GM18508 (cell line): ENCODE measurements around the gene ECE1.
"Not testable (repeated sequence)": the region's sequence is repeated elsewhere in the genome, so short reads cannot be mapped to it uniquely, and the experiment has no call there.

Experiments
- ATAC-seq: cut with Tn5 transposase; IDR thresholded peaks from one replicate; pipeline ENCODE4 v1.9.1; 2021; ENCODE audit warnings: moderate number of reproducible peaks; ENCODE audit not compliant: insufficient read depth, unreplicated experiment

ECE1 gene

DNA sequence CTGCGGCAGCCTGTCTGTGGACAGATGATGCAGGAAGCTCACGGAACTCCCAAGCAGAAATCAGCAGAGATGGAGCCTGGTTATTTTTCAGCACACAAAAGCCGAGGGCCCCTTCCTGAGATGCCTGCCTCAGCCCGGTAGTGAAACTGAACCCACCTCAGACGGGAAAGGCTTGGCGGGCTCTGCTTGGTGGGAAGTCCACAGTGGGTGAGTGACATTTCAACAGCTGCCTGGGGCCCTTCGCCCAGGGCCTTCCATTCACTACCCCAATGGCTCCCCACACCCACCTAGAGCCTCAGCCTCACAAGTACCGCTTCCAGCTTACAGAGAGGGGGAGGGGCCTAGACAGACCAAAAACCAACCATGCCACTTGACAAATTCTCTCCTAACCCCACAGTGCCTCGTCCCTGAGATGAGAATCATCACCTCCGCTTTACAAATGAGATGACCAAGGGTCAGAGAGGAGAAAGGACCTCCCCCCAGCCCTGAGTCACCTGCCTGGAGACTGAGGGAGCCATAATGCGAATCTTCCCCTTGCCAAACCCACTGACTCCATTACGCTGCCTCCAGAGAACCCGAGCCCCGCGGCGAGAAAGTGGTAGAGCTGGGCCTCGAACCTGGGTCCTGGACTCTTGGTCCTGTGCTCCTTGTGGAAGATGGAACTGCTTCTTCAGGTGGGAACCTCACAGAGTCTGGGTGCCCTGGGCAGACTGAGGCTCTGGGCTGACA lies 3.4 kb upstream of the ECE1 start:
- ATAC-seq = no peak

DNA sequence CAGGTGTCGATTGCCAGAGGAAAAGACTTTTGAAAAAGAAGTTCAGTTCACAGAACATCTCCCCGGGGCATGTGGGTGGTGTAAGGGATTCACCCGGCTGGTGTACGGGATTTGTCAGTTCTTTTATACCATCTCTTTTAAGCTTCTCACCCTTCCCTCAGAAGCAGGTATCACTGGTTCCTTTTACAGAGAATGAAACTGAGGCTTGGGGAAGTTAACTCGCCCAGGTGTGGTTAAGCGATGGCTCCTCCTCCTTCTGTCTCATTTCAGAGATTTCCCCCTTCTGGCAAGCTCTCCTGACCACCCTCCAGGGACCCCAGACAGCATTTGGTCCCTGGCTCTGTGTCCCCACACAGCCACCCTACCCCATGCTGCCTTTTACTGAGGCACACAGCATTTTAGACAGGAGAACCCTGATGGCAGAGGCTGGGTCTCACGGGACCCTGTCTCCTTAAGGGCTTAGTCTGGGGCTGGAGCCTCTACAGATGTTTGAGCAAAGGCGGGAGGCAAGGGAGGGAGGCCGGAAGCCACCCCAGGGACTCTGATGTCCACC lies 2.8 kb upstream of the ECE1 start:
- ATAC-seq = no peak

DNA sequence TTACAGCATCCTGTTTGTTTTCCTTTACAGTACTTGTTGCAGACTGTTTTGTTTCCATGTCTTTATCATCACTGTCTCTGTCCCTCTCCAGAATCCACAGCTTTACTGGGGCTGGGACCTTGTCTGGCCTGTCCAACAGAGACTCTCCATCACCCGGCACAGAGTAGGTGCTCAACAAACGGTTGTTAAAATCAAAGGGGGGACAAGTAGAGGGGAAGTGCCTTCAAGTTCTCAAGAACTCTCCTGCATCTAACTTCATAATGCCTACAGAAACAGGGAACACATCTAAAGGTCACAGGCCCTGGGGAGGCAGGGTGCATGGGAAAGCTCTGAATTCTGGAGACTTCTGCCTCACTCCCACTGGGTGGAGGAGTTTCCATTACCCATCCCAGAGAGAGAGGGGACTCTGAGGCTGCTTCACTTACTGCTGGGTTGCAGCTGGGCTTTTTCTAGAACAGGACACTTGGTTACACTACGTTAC lies 2.3 kb upstream of the ECE1 start:
- no peak for ATAC-seq

DNA sequence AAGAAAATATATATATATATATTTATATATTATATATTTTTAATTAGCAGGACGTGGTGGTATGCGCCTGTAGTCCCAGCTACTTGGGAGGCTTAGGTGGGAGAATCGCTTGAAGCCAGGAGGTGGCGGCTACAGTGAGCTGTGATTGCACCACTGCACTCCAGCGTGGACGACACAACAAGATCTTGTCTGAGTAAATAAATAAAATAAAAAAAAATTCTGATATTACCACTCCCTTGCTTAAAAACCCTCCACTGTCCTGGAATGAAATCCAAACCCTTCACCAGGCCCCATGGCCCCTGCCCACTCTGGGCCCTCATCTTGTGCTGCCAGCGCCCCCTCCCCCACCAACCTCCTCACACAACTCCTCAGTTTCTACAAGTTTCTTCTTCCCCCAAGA lies 1.7 kb upstream of the ECE1 start:
- ATAC-seq = no peak

DNA sequence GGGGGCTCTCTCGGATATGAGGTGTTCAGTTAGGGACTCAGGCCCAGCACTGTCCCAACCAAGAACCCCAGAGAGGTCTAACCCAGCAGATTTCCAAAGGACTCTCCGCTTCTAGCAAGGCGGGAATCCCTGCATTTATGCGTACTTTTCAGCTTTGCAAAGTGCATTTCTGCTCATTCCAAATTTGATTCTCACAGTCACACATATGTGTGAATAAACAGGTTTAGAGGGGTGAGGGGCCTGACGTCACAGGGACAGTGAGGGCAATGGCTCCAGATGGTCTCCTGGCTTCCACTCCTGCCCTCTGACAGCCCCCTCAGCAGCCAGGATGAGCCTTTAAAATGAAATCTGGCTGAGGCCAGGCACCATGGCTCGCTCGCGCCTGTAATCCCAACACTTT lies 921 bp upstream of the ECE1 start:
- no peak for ATAC-seq

DNA sequence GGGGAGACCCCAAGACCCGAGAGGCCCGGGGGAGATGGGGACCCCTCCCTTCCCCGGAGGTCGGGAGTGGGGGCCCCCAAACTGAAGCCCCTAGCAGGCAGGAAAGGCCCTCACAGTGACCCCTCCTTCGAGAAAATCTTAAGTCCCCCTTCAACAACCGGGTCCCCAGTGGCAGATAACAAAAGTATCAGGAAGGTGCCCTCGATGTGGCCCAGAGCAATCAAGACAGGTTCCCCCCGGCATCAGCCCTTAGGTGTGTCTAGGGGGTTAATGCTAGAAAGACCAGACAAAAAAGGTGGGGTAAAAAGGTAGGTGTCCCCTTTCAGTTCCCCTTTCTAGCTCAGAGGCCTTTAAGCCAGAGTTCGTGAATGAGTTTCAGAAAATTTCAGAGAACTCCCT lies 282 bp upstream of the ECE1 start:
- ATAC-seq = no peak

DNA sequence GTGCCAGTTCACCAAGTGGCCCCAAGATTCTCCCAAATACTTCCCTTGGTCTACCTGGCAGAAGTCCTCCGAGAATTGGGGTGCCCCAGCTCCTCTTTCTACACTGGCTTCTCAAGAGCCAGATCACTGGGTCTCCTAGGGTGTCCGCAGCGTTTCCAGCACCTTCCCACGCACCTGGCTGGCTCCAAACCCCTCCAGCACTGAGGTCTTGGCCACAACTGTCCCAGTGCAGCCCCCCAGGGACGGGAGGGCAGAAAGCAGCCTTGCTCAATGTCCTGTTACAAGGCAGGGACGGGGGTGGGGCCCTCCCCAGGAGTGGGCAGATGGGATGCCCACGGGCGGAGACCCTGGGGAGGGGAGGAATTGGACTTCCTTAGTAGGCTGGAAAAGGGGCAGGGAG lies 1.1 kb downstream of the ECE1 start:
- no peak for ATAC-seq

DNA sequence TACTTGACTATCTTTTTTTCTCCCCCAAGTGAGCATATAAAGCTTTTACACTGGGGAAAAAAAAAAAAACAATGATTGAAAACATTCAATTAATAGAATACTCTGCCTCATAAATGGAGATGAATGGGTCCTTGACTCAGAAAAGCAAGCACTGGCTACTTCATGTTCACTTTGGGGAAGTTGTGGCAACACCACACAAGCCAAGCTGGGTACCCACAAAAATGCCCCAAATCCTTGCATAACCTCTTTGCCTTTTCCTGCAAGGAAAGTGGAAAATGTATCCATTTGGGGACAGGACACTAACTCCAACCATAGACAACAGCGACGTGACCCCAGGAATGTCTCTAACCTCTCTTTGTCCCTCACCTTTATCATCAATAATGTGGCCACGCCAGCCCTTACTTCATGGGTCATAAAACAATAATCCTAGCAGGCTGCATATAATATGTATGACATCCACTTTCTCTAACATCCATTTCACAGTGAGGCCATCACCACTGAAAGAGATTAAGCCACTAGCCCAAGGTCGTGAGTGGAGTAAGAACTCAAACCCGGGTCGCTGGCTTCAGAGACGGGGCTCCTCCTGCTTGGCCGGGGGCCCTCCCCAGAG lies 2.3 kb downstream of the ECE1 start:
- ATAC-seq = no peak

DNA sequence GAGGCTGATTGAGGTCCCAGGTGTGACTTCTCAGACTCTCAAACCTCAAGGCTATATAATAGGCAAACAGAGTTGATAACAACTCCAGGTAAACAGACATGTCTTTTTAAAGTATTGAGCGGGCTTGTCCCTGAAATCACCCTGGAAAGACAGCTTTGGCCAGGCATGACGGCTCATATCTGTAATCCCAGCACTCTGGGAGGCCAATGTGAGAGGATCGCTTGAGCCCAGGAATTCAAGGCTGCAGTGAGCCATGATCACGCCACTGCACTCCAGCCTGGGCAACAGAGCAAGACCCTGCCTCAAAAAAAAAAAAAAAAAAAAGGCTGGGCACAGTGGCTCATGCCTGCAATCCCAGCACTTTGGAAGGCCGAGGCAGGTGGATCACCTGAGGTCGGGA lies 4.9 kb downstream of the ECE1 start:
- not testable (repeated sequence) for ATAC-seq

DNA sequence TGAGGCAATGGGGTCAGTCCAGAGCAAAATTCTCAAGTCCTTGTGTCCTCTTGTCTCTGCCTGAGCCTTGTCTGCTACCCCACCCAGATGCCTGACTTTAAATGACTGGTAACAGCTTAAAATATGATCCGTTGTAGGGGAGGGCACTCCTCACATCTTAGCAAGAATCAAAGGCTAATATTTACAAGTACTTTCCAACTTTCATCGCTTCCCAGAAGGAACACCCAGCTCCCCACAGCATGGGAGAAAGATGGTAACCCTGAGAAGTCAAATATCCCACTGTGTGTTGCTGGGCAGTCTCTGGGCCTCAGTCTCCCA lies 5.2 kb downstream of the ECE1 start:
- no peak for ATAC-seq

DNA sequence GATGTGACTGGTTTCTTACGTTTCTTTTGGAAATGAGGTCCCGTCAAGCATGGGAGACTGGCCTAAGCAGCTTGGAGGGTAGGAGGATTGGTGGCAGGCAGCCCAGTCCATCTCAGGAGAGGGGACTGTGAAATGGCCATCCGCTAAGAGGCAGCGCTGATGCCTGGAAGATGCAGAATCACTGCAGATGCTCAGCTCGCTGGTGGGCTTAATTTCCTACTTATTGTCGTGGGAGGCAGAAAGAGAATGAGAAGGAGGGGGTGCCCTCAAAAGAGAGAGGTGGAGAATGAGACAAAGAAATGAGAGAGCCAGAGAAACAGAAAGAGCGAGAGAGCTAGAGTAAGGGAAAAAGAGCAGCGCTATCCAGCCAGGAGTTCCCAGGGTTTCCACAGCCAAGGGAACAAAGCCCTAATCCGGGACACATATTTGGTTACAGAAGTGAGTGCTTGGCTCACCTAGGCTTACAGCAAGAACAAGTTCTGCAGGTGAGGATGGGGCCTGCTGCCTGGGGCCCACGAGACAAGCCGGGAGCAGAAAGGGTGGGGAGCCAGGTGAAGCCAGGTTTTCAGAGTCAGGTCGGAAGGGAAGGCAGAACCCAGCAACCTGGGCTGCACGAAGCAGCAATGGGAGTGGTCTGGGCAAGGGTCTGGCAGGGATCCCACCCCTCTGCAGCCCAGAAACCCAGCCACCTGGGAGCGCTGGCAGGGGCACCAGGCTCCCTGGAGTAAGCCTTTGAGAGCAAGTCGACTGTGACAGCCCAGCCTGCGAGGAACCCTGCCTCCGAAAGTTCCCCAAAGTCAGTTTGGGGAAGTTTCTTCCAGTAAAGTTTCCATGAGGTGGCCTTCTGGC lies 5.8 kb downstream of the ECE1 start:
- no peak for ATAC-seq

DNA sequence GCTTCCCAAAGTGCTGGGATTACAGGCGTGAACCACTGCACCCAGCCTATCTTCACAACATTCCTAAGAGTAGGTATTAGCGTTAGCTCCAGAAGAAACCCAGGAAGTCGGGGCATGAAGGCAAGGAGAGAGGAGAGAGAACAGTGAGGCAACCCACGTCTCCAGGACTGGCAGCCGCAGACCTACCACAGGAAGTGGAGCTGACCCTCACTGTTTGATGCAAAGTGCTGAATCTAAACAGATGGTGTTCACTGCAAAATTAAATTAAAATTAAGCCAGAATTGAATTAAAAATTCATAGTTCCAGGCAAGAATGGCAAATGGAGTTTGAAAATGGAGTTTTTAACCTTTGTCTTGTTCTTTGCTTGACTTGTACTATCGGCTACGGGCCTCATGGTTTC lies 6.7 kb downstream of the ECE1 start:
- no peak for ATAC-seq

DNA sequence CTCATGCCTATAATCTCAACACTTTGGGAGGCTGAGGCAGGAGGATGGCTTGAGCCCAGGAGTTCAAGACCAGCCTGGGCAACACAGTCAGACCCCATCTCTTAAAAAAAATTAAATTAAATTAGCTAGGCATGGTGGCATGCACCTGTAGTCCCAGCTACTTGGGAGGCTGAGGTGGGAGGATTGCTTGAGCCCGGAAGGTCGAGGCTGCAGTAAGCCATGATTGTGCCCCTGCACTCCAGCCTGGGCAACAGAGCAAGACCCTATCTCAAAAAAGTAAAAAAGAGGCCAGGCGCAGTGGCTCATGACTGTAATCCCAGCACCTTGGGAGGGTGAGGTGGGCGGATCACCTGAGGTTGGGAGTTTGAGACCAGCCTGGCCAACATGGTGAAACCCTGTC lies 8.2 kb downstream of the ECE1 start:
- ATAC-seq = not testable (repeated sequence)

DNA sequence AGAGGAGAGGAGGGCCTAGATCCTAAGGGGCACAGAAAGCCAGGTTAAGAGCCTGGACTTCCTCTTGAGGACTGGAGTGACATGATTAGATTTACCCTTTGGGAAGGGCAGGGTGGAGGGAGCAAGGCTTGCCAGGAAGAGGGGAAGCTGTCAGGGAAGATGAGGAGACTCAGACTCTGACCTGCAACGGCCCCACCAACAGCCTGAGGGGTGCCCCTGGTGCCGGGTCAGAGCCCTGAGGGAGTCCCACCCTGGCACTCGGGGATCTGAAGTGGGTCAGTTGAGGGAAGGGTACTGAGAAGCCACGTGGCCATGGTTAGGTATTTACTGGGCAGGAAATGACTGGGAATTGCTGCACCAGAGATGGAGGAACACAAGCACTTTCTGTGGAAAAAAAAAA lies 9.8 kb downstream of the ECE1 start:
- ATAC-seq = no peak

DNA sequence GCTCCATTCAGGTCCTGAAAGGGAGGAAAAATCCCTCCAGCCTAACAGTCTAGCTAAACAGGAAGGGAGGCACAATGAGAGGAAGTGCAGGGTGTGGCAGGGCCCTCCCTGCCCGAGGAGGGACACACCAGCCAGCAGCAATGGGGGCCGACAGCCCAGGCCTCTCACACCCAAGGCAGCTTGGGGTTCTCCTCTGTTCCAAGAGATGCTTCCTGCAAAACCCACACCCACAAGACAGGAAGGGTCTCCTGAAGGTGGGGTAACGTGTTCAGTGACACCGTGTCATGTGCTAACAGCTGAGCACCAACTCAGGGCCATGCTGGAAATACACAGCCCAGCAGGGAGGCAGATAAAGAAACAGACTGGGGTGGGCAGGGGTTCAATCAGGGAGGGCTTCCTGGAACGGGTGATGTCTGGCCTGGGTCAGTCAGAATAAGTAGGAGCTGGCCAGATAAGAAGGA lies 10.2 kb downstream of the ECE1 start:
- no peak for ATAC-seq

DNA sequence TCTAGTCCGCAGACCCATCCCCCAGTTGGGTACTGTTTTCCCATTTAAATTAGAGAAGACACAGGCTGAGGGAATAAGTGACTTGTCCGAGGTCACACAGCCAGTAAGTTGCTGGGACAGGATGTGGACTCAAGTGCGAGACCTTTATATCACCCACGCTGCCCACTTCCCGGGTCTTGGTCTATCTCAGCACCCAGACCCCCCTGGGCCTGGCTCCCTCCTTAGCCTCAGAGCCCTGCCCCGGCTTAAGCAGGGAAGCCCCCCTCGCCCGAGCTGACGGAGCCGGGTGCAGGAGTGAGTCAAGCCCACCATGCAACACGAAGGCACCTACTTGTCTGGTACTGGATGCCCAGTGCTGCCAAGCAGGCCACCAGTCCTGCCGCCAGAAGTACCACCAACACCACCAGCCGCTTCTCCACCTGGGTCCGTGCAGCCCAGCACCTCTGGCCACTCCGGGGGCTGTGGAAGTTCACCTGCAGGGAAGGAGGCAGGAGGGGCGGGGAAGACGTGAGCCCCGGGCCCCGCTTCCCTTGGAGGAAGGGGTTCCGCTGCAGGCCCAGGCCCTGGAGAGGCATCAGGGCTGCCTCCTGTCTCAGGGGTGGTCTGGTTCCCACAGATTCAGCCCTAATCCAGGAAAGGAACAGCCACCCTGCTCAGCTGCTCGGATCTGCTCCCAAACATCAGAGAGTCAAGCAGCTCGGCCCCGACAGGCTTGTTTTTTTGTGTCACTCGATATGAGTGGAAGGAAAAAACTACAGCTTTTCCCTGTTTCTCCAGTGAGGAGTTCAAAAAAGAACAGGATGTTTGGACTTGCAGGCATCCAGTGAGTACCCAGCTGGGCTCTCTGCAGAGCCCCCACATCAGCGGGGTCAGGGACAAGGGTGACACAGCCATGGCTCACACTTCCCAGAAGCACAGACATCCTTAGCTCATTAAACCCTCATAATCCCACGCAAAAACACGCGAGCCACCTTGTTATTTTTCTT lies 11.1 kb downstream of the ECE1 start:
- ATAC-seq = no peak

DNA sequence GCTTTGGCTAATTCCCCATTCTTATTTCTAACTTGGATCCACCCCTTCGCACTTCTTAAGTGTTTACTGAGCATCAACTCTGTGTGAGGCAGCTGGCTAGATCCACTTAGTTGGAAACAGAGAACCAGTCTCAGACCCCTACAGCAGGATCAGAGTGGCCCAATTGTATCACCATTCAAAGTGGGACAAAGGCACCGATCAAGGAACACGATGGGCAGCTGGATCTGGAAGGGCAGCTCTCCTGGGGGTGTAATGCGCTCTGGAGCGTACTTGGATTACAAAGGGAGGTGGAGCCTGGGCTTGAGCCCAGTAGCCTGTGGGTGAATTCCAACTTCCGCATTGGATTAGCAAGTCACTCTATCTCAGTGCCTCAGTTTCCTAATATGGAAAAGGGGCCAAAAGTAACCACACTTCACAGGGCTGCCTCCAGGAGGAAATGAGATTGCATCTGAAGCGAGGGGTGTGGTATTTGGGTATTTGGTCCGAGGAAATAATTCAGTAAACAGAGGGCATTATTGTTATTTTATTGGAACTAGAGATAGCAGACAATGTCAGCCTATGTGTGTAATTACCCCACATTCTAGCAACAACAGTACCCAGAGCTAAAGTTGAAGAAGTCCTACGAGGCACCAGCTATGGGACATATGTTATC lies 11.9 kb downstream of the ECE1 start:
- ATAC-seq = no peak

DNA sequence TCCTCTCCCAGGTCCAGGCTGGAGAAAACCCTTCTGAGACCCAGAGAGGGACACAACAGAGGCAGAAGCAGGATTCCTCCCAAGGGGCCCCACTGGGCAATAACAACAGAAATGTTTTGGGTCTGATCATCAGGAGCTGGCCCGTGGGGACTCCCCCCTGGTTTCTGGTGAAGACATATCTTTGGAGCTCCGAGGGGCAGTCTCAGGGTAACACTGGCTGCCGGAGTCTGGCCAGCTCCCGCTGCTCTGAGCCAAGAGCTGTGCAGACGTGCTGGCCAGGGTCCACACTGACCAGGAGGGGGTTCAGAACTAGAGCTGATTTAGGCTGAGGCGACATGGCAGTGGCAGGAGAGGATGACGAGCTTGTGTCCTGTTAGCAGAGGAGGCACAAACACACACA lies 13.1 kb downstream of the ECE1 start:
- no peak for ATAC-seq

DNA sequence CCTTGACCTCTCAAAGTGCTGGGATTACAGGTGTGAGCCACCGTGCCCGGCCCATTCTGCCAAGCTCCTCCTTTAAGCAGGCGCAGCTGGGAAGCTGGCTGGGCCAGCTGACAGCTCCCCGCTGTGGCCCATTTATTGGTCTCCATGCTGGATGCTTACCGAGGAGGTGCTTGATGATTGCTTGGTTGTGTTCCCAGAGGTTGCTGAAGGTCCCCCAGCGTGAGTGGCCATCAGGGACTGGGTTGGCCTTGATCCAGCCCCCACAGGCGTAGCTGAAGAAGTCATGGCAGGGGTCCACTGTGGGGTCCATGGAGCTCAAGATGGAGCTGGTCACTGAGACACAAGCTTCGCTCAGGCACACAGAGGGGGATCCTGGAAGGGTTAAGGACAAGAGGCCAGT lies 17.7 kb downstream of the ECE1 start:
- no peak for ATAC-seq
